A549 (cell line): Measurements from ENCODE around the gene BRF1. TPM values are rescaled to one million over a fixed set of nuclear protein-coding genes. Genes with fewer than 3 reads are reported as not detected.

ENCODE experiments used
- ATAC-seq, 2 experiments: fragments of 200-7000 bp in 1 of 2; fragments of >200 bp in 1 of 2; cut with Nextera tagmentation in 1 of 2; cut with Tn5 transposase in 1 of 2; 3 replicates each; pipeline versions ENCODE4 v1.8.0 to v1.9.1; 2018 to 2020; ENCODE audit warnings: mild to moderate bottlenecking in 1 of 2, moderate library complexity in 1 of 2
- CTCF ChIA-PET: fragments of 300-600 bp; sonication (Branson Sonifier 250); formaldehyde crosslinking; extraction: SDS; loops from one replicate; lab custom pipeline; 2021; ENCODE audit warnings: antibody characterized with exemption, inconsistent platforms; lab: Yijun Ruan, JAX
- POLR2A ChIA-PET: fragments of 350-600 bp; formaldehyde crosslinking; extraction: SDS; loops from one replicate; lab custom pipeline; 2021; ENCODE audit warnings: antibody characterized with exemption, inconsistent platforms; lab: Yijun Ruan, JAX
- DNase-seq, 2 experiments: peaks; one replicate each; pipeline versions ENCODE4 v3.0.0 to v3.0.0-alpha.2; 2011 to 2016; ENCODE audit warnings: low read depth in 1 of 2, low spot score in 1 of 2
- FAIRE-seq: peaks from 2 replicates; lab custom pipeline; 2011; peaks lifted over from hg19 to GRCh38; lab: Jason Lieb, UNC
- H3K27ac ChIP-seq, 2 experiments: fragments of >200 bp; sonication (Bioruptor Twin); formaldehyde crosslinking; 3 replicates each; pipeline ENCODE4 v1.5.1; 2016 to 2017
- H3K4me1 ChIP-seq: fragments of >200 bp; sonication (Bioruptor Twin); formaldehyde crosslinking; 3 replicates; pipeline ENCODE4 v1.6.1; 2016
- H3K4me2 ChIP-seq: fragments of >200 bp; sonication (Bioruptor Twin); formaldehyde crosslinking; 3 replicates; pipeline ENCODE4 v1.6.1; 2016
- H3K4me3 ChIP-seq: fragments of >200 bp; sonication (Bioruptor Twin); formaldehyde crosslinking; 3 replicates; pipeline ENCODE4 v1.5.1; 2016
- H3K9me3 ChIP-seq: fragments of >200 bp; sonication (Bioruptor Twin); formaldehyde crosslinking; 3 replicates; pipeline ENCODE4 v1.6.1; 2016
- BHLHE40 ChIP-seq: IDR thresholded peaks from 2 replicates; pipeline ENCODE4 v1.6.1; 2012; ENCODE audit warnings: low read depth, low read length, inconsistent platforms
- CBX2 ChIP-seq: fragments of 200-600 bp; sonication (generic); IDR thresholded peaks from 2 replicates; pipeline ENCODE4 v1.6.1; 2016; ENCODE audit warnings: low read depth, mild to moderate bottlenecking, borderline replicate concordance
- CHD4 ChIP-seq: fragments of 200-600 bp; sonication (generic); IDR thresholded peaks from 2 replicates; pipeline ENCODE4 v1.6.1; 2016; ENCODE audit warnings: antibody characterized with exemption, mild to moderate bottlenecking, borderline replicate concordance
- EP300 ChIP-seq, 2 experiments: fragments of >200 bp; sonication (Bioruptor Twin); formaldehyde crosslinking; IDR thresholded peaks; 2 replicates in 1 of 2; 3 replicates in 1 of 2; pipeline ENCODE4 v1.6.1; 2016 to 2017
- ESRRA ChIP-seq: fragments of 150-350 bp; IDR thresholded peaks from 2 replicates; pipeline ENCODE4 v1.6.1; 2014; ENCODE audit warnings: mild to moderate bottlenecking, low read length, borderline replicate concordance
- FOSL2 ChIP-seq, 2 experiments: fragments of 450-650 bp in 1 of 2; fragments of >200 bp in 1 of 2; sonication (Bioruptor Twin) in 1 of 2; formaldehyde crosslinking; IDR thresholded peaks; 2 replicates each; pipeline versions ENCODE4 v1.5.0 to v1.6.1; 2016 to 2020; ENCODE audit warnings: mild to moderate bottlenecking in 1 of 2, moderate library complexity in 1 of 2
- GATA3 ChIP-seq: IDR thresholded peaks from 2 replicates; pipeline ENCODE4 v1.6.1; 2012; ENCODE audit warnings: borderline replicate concordance
- HDAC2 ChIP-seq: fragments of 200-600 bp; sonication (generic); IDR thresholded peaks from 2 replicates; pipeline ENCODE4 v1.6.1; 2016
- HEYL ChIP-seq: fragments of 250-450 bp; sonication (Bioruptor Pico); IDR thresholded peaks from 2 replicates; pipeline ENCODE4 v1.8.0; 2021; ENCODE audit warnings: mild to moderate bottlenecking, moderate library complexity
- HOXA7 ChIP-seq: fragments of 250-450 bp; sonication (Bioruptor Pico); IDR thresholded peaks from 2 replicates; pipeline ENCODE4 v1.5.0; 2020; ENCODE audit warnings: mild to moderate bottlenecking, moderate library complexity
- HOXB13 ChIP-seq: fragments of 250-450 bp; sonication (Bioruptor Pico); IDR thresholded peaks from 2 replicates; pipeline ENCODE4 v1.5.0; 2020; ENCODE audit warnings: low read depth, mild to moderate bottlenecking, moderate library complexity
- HOXB5 ChIP-seq: fragments of 250-450 bp; sonication (Bioruptor Pico); IDR thresholded peaks from 2 replicates; pipeline ENCODE4 v1.5.0; 2020; ENCODE audit warnings: mild to moderate bottlenecking, moderate library complexity
- KDM1A ChIP-seq: fragments of 200-600 bp; sonication (generic); IDR thresholded peaks from 2 replicates; pipeline ENCODE4 v1.6.1; 2016; ENCODE audit warnings: low read depth, mild to moderate bottlenecking
- KDM5A ChIP-seq: fragments of 200-600 bp; sonication (generic); IDR thresholded peaks from 2 replicates; pipeline ENCODE4 v1.6.1; 2016; ENCODE audit warnings: antibody characterized with exemption, mild to moderate bottlenecking
- MAZ ChIP-seq: fragments of 150-350 bp; IDR thresholded peaks from 2 replicates; pipeline ENCODE4 v1.6.1; 2014; ENCODE audit warnings: antibody characterized with exemption, low read depth, low read length, borderline replicate concordance
- MYC ChIP-seq: IDR thresholded peaks from 2 replicates; pipeline ENCODE4 v1.6.1; 2012; ENCODE audit warnings: mild to moderate bottlenecking, inconsistent platforms, low read length, improper control_type of control experiment, borderline replicate concordance
- POLR2A ChIP-seq: IDR thresholded peaks from 2 replicates; pipeline ENCODE4 v1.6.1; 2012; ENCODE audit warnings: mild to moderate bottlenecking, low read length
- RAD21 ChIP-seq, 2 experiments: fragments of >200 bp in 1 of 2; sonication (Bioruptor Twin) in 1 of 2; formaldehyde crosslinking in 1 of 2; IDR thresholded peaks in 1 of 2; conservative IDR thresholded peaks in 1 of 2; 2 replicates in 1 of 2; 3 replicates in 1 of 2; pipeline ENCODE4 v1.6.1; 2012 to 2018; ENCODE audit warnings: inconsistent platforms in 1 of 2
- RARB ChIP-seq: fragments of 250-450 bp; sonication (Bioruptor Pico); IDR thresholded peaks from 2 replicates; pipeline ENCODE4 v1.8.0; 2021; ENCODE audit warnings: mild to moderate bottlenecking, moderate library complexity
- RCOR1 ChIP-seq: fragments of 150-350 bp; IDR thresholded peaks from 2 replicates; pipeline ENCODE4 v1.6.1; 2014; ENCODE audit warnings: antibody characterized with exemption, low read length, low read depth
- ZC3H11A ChIP-seq: fragments of 450-650 bp; IDR thresholded peaks from 2 replicates; pipeline ENCODE4 v1.6.1; 2014; ENCODE audit warnings: antibody characterized with exemption, mild to moderate bottlenecking
- ZFP36 ChIP-seq: fragments of 450-650 bp; IDR thresholded peaks from 2 replicates; pipeline ENCODE4 v1.6.1; 2014; ENCODE audit warnings: borderline replicate concordance; ENCODE audit not compliant: partially characterized antibody
- ZNF302 ChIP-seq: fragments of 250-450 bp; sonication (Bioruptor Pico); IDR thresholded peaks from 2 replicates; pipeline ENCODE4 v1.9.0; 2021; ENCODE audit warnings: inconsistent platforms, mild to moderate bottlenecking, moderate library complexity
- WGBS: methylation state at CpG from one replicate; pipeline ENCODE4 v1.1.6; 2017; ENCODE audit errors: missing lambda C conversion rate; 5-methylcytosine and 5-hydroxymethylcytosine counted together
- polyA plus RNA-seq, 4 experiments: library from polyadenylated mRNA; depleted of rRNA in 3 of 4; stranded (reverse); fragments of >200 nt; fragmentation: RNase III in 1 of 4; extraction: RNeasy Plus Mini Kit Qiagen cat#74134 plus additional on column Dnase treatment in 1 of 4; gene quantifications; 2 replicates in 3 of 4; 3 replicates in 1 of 4; pipeline ENCODE4 v1.2.3, GENCODE V29; 2011 to 2017
- TF ChIP-seq, protein P1 (sequence below): fragments of 150-350 bp; IDR thresholded peaks from 2 replicates; pipeline ENCODE4 v1.6.1; 2014; ENCODE audit warnings: low read depth, mild to moderate bottlenecking, low read length
- TF ChIP-seq, protein P2 (sequence below): fragments of 450-650 bp; IDR thresholded peaks from 2 replicates; pipeline ENCODE4 v1.6.1; 2014; ENCODE audit warnings: antibody characterized with exemption
- TF ChIP-seq, protein P3 (sequence below): fragments of >200 bp; sonication (Bioruptor Twin); formaldehyde crosslinking; IDR thresholded peaks from 2 replicates; pipeline ENCODE4 v1.6.1; 2016
- TF ChIP-seq, protein P4 (sequence below): fragments of 250-450 bp; sonication (Bioruptor Pico); IDR thresholded peaks from 2 replicates; pipeline ENCODE4 v1.5.0; 2021; ENCODE audit warnings: mild to moderate bottlenecking, moderate library complexity, borderline replicate concordance

BRF1 gene
- polyA plus RNA-seq, 2 of the 4 experiments (the other 2 are of a cell fraction): 8.5 to 25.7 TPM

DNA sequence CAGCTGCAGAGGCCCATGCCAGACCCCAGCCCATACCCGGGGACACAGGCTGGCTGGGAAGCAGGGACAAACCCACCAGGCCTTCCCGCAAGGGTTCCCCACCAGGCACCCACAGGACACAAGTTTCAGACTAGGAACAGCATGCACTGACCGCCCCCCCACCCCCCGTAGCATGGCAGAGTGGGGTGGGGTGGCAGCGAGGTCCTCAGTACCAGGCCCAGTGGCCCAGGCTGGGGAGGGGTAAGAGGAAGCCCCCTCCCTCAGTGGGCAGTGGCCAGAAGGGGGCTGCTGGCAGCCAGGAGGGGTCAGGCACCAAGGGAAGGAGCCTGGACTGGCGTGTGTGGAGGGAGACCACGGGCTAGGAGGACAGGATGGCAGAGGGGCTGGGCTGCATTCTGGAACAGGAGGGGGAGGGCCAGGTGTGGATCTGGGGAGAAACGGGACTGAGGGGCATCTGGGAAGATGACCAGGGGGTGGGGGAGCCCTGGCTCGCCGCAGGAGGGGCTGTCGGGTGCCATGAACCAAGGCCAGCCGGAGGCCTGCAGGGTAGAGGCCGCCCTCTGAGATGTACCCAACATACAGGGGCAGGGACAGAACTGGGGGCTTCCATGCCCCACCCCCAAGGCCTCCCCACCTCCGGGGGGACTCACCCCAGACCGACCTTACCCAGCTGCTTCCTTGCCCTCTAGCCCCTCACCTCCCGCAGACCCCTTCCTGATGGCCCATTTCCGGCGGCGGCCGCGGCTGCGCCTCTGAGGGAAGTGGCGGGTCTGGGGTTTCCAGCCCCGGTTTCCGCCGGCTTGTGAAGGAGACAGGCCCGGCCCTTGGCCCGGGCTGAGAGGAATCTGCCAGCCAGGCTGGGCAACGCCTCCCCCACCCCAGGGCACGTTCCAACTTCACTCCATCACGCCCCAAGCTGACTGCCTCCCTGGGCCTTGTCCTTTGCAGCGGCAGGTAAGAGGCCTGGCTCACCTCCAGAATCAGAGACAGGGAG lies 126.6 kb downstream of the BRF1 start:
- POLR2A ChIA-PET: no interaction called here
- H3K4me1 ChIP-seq: peaks cover 10% of the 10 kb centered on the region
- H3K27ac ChIP-seq: no peak overlapping the region
- H3K4me3 ChIP-seq: no peak overlapping the region
- FAIRE-seq (no peak), ATAC-seq (no peak), DNase-seq (no peak)
- 87% methylated on average over 24 of the region's 32 CpGs for WGBS
- no peaks in the 10 kb centered on the region for H3K9me3 ChIP-seq
- CTCF ChIA-PET: interaction anchor here (1.1 to 15.2 kb wide), 2 partner anchors 85 to 178 kb away, joined by 3 to 132 read pairs; no protein-coding TSS in a partner anchor
- TF ChIP-seq ZFP36 (no peak), ESRRA (no peak), BHLHE40 (no peak), GATA3 (no peak), EP300 (IDR thresholded peaks at IDR 0.05) (no peak), CHD4 (no peak), ZC3H11A (no peak), RARB (CRISPR knock-in tag) (no peak), HOXB5 (no peak), HOXA7 (no peak), FOSL2 (IDR thresholded peaks at IDR 0.05) (no peak), FOSL2 (CRISPR knock-in tag; IDR thresholded peaks at IDR 0.05) (no peak), CBX2 (no peak)
- H3K4me2 ChIP-seq: no peak overlapping the region

DNA sequence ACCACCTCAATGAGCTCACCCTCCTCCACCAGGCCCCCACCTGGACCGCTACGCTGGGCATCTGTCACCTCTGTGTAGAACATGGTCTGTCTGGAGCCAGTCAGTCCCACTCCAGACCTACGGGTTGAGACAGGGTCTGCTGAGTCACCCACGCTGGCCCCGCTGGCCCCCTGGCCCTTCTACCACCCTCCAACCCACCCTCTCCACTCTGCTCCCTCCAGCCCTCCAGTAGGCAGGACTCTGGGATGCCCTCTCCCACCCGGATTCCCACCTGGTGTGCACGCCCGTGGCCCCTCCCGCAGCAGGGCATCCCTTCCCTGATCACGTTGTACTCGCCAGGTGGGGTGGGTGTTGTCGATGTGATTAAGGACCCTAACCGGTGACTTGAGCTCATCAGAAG lies 127.7 kb downstream of the BRF1 start:
- ATAC-seq (no peak), DNase-seq (no peak), FAIRE-seq (no peak)
- H3K4me3 ChIP-seq: no peak overlapping the region
- WGBS: 91% methylated on average over 13 of the region's 13 CpGs
- ChIA-PET POLR2A (no interaction called here), CTCF (interaction anchor here (15.2 kb wide), 1 partner anchor 84 kb away, joined by 132 read pairs; no protein-coding TSS in a partner anchor)
- no peak overlapping the region for H3K4me2 ChIP-seq
- H3K9me3 ChIP-seq: no peaks in the 10 kb centered on the region
- no peak overlapping the region for H3K27ac ChIP-seq
- H3K4me1 ChIP-seq: peaks cover 13% of the 10 kb centered on the region
- TF ChIP-seq KDM1A: no peak
- TF ChIP-seq RCOR1: no peak
- no peak for TF ChIP-seq POLR2A
- TF ChIP-seq, protein P1, sequence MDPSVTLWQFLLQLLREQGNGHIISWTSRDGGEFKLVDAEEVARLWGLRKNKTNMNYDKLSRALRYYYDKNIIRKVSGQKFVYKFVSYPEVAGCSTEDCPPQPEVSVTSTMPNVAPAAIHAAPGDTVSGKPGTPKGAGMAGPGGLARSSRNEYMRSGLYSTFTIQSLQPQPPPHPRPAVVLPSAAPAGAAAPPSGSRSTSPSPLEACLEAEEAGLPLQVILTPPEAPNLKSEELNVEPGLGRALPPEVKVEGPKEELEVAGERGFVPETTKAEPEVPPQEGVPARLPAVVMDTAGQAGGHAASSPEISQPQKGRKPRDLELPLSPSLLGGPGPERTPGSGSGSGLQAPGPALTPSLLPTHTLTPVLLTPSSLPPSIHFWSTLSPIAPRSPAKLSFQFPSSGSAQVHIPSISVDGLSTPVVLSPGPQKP: no peak
- TF ChIP-seq ZNF302 (CRISPR knock-in tag): no peak
- TF ChIP-seq, protein P2, sequence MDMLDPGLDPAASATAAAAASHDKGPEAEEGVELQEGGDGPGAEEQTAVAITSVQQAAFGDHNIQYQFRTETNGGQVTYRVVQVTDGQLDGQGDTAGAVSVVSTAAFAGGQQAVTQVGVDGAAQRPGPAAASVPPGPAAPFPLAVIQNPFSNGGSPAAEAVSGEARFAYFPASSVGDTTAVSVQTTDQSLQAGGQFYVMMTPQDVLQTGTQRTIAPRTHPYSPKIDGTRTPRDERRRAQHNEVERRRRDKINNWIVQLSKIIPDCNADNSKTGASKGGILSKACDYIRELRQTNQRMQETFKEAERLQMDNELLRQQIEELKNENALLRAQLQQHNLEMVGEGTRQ: no peak
- TF ChIP-seq KDM5A: no peak
- no peak for TF ChIP-seq HOXB13 (CRISPR knock-in tag)
- no peak for TF ChIP-seq MYC
- no peak for TF ChIP-seq CBX2
- no peak for TF ChIP-seq HEYL (CRISPR knock-in tag)
- TF ChIP-seq ZFP36: no peak
- no peak for TF ChIP-seq HOXB5
- TF ChIP-seq, protein P3, sequence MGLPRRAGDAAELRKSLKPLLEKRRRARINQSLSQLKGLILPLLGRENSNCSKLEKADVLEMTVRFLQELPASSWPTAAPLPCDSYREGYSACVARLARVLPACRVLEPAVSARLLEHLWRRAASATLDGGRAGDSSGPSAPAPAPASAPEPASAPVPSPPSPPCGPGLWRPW: no peak
- no peak for TF ChIP-seq HOXA7
- TF ChIP-seq MAZ: no peak
- TF ChIP-seq HDAC2: no peak
- TF ChIP-seq RAD21 (conservative IDR thresholded peaks at IDR 0.05 in 1 of 2, IDR thresholded peaks at IDR 0.05 in 1 of 2): no peak
- no peak for TF ChIP-seq CHD4
- TF ChIP-seq, protein P4, sequence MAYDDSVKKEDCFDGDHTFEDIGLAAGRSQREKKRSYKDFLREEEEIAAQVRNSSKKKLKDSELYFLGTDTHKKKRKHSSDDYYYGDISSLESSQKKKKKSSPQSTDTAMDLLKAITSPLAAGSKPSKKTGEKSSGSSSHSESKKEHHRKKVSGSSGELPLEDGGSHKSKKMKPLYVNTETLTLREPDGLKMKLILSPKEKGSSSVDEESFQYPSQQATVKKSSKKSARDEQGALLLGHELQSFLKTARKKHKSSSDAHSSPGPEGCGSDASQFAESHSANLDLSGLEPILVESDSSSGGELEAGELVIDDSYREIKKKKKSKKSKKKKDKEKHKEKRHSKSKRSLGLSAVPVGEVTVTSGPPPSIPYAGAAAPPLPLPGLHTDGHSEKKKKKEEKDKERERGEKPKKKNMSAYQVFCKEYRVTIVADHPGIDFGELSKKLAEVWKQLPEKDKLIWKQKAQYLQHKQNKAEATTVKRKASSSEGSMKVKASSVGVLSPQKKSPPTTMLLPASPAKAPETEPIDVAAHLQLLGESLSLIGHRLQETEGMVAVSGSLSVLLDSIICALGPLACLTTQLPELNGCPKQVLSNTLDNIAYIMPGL (CRISPR knock-in tag): no peak
